Pancreas (tissue), 10 donors: ENCODE measurements around the gene EPHB3. TPM values are rescaled to one million over a fixed set of nuclear protein-coding genes. Genes with fewer than 3 reads are reported as not detected.
A peak's percentile ranks its signal among the peaks of the same experiment; 100 is the strongest.

Experiments used
- ATAC-seq, 4 donors: fragments of 200-7000 bp; cut with Tn5 transposase; one replicate each; pipeline versions ENCODE4 v1.8.0 to v1.9.1; 2020; ENCODE audit warnings: mild to moderate bottlenecking in 4 of 4, moderate library complexity in 4 of 4
- DNase-seq, 6 donors: peaks; one replicate each; pipeline ENCODE4 v3.0.0-alpha.2; 2020
- FAIRE-seq: peaks from 2 replicates; lab custom pipeline; 2012; peaks lifted over from hg19 to GRCh38; lab: Jason Lieb, UNC
- H3K27ac ChIP-seq, 4 donors: fragments of 200-600 bp; sonication (generic); 1 replicate in 3 of 4; 2 replicates in 1 of 4; pipeline versions ENCODE4 v1.5.0 to v1.8.0; 2020
- H3K27me3 ChIP-seq, 4 donors: fragments of 200-600 bp; one replicate each; pipeline ENCODE4 v1.8.0; 2021
- H3K36me3 ChIP-seq, 3 donors: fragments of 200-600 bp; sonication (generic) in 1 of 3; one replicate each; pipeline versions ENCODE4 v1.5.0 to v1.8.0; 2020 to 2021
- H3K4me1 ChIP-seq, 3 donors: fragments of 200-600 bp; one replicate each; pipeline ENCODE4 v1.8.0; 2021
- H3K4me3 ChIP-seq, 4 donors: fragments of 200-600 bp; sonication (generic) in 2 of 4; one replicate each; pipeline versions ENCODE4 v1.5.0 to v1.8.0; 2020 to 2021
- H3K9me3 ChIP-seq, 4 donors: fragments of 200-600 bp; one replicate each; pipeline ENCODE4 v1.8.0; 2021
- WGBS, 2 donors: extraction: QIAGEN DNeasy Blood & Tissue Kit; methylation state at CpG; one replicate each; pipeline ENCODE4 v1.1.7; 2013; 5-methylcytosine and 5-hydroxymethylcytosine counted together
- intact Hi-C, 3 donors: fragments of 100-400 bp; cut with DNase I; formaldehyde crosslinking; loops; one replicate each; pipeline versions ENCODE4 v1.11.1 to v1.14.2; 2022
- polyA plus RNA-seq, 2 donors: library from polyadenylated mRNA; stranded (reverse); fragments of 200-250 nt; gene quantifications; one replicate each; pipeline ENCODE4 v1.2.3, GENCODE V29; 2013
- total RNA-seq, 6 donors: library from RNA; stranded (reverse); fragmentation: NEBNext Ultra II Directional in 4 of 6; extraction: Animal tissue kit (Norgen Biotek cat#: 25700) in 4 of 6; gene quantifications; one replicate each; pipeline versions ENCODE4 v1.2.1 to v1.2.4, GENCODE V29; 2021 to 2023
- TF ChIP-seq, protein P1 (sequence below), 4 donors: fragments of 200-600 bp; sonication (generic) in 3 of 4; IDR thresholded peaks; one replicate each; pipeline versions ENCODE4 v1.5.0 to v1.8.0; 2021; ENCODE audit warnings: antibody characterized with exemption in 4 of 4
- donor health status: healthy with polysubstance abuse.
- donor health status: DM: no; HTN: no; CAD: no; lungs with moderate emphysema.
- donor health status: DM: no; HTN: no; CAD: no.
- donor health status: control.
- donor health status: control.
- donor health status: Bipolar disorder and iron deficiency.
- donor health status: DM: yes; HTN: yes; CAD: no.
- donor health status: DM: no; HTN: no; CAD: no.
- donor health status: DM: no; HTN: no; CAD: no.
- donor health status: DM: yes; HTN: yes; CAD: no.

EPHB3 gene
- total and polyA plus RNA-seq, 8 donors, result 5.8 to 17.3 (median 12.5) TPM

DNA sequence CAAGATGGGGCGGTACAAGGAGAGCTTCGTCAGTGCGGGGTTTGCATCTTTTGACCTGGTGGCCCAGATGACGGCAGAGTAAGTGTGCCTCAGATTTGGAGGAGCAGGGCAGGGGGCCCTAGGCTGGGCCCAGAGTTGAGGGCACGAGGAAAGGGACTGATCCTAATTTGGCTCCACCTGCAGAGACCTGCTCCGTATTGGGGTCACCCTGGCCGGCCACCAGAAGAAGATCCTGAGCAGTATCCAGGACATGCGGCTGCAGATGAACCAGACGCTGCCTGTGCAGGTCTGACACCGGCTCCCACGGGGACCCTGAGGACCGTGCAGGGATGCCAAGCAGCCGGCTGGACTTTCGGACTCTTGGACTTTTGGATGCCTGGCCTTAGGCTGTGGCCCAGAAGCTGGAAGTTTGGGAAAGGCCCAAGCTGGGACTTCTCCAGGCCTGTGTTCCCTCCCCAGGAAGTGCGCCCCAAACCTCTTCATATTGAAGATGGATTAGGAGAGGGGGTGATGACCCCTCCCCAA, 19.8 kb downstream of the EPHB3 start:
- FAIRE-seq (no peak), DNase-seq (peak in 1 of 6 donors; percentile 69), ATAC-seq (no peak)
- no peaks in the 10 kb centered on the region for H3K27me3 ChIP-seq
- H3K4me3 ChIP-seq, result no peak overlapping the region
- no peaks in the 10 kb centered on the region for H3K9me3 ChIP-seq
- peaks cover 0 to 49% (median 7%) of the 10 kb centered on the region in 3 donors for H3K36me3 ChIP-seq
- WGBS, 2 donors, result 84 to 88% methylated on average over 15 of the region's 15 CpGs
- intact Hi-C loops, result no loop called here
- no peaks in the 10 kb centered on the region for H3K4me1 ChIP-seq
- H3K27ac ChIP-seq, result no peak overlapping the region
- TF ChIP-seq, protein P1, sequence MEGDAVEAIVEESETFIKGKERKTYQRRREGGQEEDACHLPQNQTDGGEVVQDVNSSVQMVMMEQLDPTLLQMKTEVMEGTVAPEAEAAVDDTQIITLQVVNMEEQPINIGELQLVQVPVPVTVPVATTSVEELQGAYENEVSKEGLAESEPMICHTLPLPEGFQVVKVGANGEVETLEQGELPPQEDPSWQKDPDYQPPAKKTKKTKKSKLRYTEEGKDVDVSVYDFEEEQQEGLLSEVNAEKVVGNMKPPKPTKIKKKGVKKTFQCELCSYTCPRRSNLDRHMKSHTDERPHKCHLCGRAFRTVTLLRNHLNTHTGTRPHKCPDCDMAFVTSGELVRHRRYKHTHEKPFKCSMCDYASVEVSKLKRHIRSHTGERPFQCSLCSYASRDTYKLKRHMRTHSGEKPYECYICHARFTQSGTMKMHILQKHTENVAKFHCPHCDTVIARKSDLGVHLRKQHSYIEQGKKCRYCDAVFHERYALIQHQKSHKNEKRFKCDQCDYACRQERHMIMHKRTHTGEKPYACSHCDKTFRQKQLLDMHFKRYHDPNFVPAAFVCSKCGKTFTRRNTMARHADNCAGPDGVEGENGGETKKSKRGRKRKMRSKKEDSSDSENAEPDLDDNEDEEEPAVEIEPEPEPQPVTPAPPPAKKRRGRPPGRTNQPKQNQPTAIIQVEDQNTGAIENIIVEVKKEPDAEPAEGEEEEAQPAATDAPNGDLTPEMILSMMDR (IDR thresholded peaks at IDR 0.05), result no peak

DNA sequence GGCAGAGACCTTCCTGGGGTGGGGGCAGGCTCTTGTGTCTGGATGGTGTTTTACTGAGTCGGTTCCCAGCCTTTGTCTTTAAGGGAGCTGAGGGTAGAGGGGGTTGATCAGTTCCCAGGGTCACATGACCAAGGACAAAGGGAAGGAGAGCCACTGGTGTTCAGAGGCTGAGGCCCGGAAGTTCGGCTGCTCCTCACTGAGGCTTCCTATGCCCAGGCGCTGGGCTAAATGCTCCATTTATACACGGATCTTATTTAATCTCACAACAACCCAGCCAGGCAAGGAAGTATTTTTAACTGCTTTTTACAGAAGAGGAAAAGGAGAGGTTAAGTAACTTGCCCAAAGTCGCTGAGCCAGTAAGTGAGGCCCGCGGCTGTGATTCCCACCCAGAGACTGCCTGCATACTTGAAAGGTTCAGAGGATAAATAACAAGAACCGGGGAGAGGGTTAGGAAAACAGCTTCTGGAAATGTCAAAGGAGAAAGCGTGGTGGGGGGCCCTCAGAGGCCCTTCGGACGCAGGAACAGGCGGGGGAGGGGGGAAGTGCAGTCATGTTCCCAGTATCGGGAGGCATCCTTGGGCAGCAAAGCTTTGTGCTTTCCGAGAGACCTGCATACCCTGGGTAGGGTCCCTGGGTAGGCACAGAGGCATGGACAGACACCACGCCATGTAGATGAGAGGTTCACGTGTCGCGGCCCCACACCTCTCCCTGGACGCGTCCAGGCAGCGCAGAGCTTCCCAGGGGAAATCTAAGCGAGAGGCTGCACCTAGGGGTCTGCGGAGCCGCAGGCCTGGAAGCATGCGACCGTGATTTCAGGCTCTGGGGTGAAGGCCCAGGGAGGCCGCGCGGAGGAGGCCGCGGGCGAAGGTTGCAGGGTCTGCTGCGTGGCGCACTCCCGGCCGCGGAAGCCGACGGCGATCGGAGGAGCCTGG, 21.3 kb downstream of the EPHB3 start:
- intact Hi-C loops, result no loop called here
- TF ChIP-seq, protein P1 (IDR thresholded peaks at IDR 0.05), result no peak
- Histone ChIP-seq H3K4me3 (peak overlapping the region; percentile 1 to 41 (median 16)), H3K27me3 (no peaks in the 10 kb centered on the region), H3K9me3 (no peaks in the 10 kb centered on the region), H3K4me1 (no peaks in the 10 kb centered on the region), H3K27ac (no peak overlapping the region), H3K36me3 (peaks cover 0 to 34% (median 0%) of the 10 kb centered on the region in 3 donors)
- 69 to 71% methylated on average over 33 to 42 of the region's 42 CpGs for WGBS, 2 donors
- no peak for FAIRE-seq
- ATAC-seq, result peak in 2 of 4 donors; percentile 17 to 19
- DNase-seq, result peak in 2 of 6 donors; percentile 34 to 67

DNA sequence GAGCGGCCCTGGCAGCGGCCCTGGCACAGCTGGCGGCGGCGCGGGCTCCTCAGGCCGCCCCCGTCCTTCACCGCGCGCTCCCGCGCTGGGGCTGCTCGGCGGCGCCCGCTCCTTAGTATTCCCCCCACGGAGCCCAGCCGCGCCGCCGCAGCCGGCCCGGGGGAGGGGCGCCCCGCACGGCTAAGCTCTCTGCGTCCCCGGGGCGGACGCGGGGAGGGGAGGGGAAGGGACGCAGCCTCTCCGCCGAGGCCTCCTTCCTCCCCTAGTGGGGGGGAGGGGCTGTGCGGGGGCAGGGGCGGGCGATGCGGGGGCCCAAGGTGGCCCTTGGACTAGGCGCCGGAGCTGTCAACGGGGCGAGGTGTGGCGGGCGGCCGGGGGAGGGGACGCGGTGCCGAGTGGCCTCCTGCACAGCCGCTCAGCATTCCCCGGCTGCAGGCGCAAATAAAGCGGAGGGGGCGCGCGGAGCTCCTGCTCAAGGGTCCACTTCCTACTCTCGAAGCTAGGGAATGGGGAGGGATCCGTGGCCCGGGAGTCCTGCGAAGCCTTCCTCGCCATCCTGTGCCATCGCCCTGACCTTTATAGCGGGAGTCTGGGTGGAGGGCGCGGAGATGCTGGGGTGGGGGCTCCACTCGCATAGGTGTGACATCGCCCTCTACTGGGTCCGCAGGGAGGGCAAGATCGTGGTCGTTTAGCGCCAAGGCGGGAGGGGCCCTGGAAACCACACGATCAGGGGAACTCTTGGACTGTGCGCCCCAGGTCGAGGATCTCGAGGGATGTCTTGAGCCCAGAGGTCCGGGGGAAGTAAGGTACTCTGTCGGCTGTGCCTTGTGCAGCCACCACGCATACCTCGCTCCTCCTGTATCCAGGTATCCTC, 22.2 kb downstream of the EPHB3 start:
- WGBS, 2 donors, result 54 to 61% methylated on average over 49 to 80 of the region's 80 CpGs
- intact Hi-C loops, result no loop called here
- no peak for FAIRE-seq
- H3K4me3 ChIP-seq, result peak overlapping the region in 3 of 4 donors; percentile 5 to 41 (median 26)
- peaks cover 0 to 27% (median 0%) of the 10 kb centered on the region in 3 donors for H3K36me3 ChIP-seq
- H3K27me3 ChIP-seq, result no peaks in the 10 kb centered on the region
- H3K4me1 ChIP-seq, result no peaks in the 10 kb centered on the region
- ATAC-seq, result peak; percentile 26 to 49 (median 32)
- peak in 2 of 6 donors; percentile 54 to 69 for DNase-seq
- TF ChIP-seq, protein P1 (IDR thresholded peaks at IDR 0.05), result no peak
- H3K27ac ChIP-seq, result no peak overlapping the region
- no peaks in the 10 kb centered on the region for H3K9me3 ChIP-seq

DNA sequence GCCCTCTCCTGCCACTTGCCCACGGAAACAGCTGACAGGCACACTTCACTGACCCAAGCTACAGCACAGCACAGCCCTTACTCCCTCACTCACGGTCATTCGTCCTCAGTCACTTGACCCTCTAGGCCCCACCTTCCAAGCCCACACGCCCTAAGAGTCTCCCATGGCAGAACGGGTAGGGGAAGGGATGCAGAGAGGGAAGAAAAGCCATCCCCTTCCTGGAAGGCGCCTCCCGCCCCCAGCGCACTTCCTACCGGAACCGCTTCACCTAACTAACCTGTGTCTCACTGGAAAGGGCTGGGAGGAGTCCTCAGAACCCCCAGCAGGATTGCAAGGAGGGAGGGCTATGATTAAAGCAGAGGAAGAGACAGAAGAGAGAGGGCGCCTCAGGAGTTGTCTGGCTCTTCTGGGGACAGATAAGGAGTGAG, 22.9 kb downstream of the EPHB3 start:
- no peaks in the 10 kb centered on the region for H3K27me3 ChIP-seq
- ATAC-seq (peak in 2 of 4 donors; percentile 11 to 21), FAIRE-seq (no peak), DNase-seq (no peak)
- H3K4me3 ChIP-seq, result no peak overlapping the region
- H3K36me3 ChIP-seq, result peaks cover 0 to 24% (median 0%) of the 10 kb centered on the region in 3 donors
- no peaks in the 10 kb centered on the region for H3K9me3 ChIP-seq
- 79 to 91% methylated on average over 11 of the region's 11 CpGs for WGBS, 2 donors
- no peaks in the 10 kb centered on the region for H3K4me1 ChIP-seq
- intact Hi-C loops, result no loop called here
- H3K27ac ChIP-seq, result no peak overlapping the region
- TF ChIP-seq, protein P1 (IDR thresholded peaks at IDR 0.05), result no peak
